Ramos (cell line): Measurements from ENCODE around the gene PLK3.

ENCODE experiments used
- in situ Hi-C: fragments of 300-500 bp; cut with MboI; formaldehyde crosslinking; loops from one replicate; pipeline ENCODE4 v1.14.3; 2022; ENCODE audit warnings: low sequenced_read_pairs; ENCODE audit not compliant: unreplicated experiment

Gene PLK3

GRCh38 chr1:44822981-44823451 is 22.8 kb downstream of the PLK3 start:
- in situ Hi-C loops, result loop anchor here (25.0 kb wide), 1 partner anchor 689 kb away; the partner anchor contains the start of genes CCDC163, MMACHC and PRDX1

GRCh38 chr1:44824392-44824791 is 24.2 kb downstream of the PLK3 start:
- in situ Hi-C loops, result loop anchor here (25.0 kb wide), 1 partner anchor 688 kb away; the partner anchor contains the start of genes CCDC163, MMACHC and PRDX1

DNA sequence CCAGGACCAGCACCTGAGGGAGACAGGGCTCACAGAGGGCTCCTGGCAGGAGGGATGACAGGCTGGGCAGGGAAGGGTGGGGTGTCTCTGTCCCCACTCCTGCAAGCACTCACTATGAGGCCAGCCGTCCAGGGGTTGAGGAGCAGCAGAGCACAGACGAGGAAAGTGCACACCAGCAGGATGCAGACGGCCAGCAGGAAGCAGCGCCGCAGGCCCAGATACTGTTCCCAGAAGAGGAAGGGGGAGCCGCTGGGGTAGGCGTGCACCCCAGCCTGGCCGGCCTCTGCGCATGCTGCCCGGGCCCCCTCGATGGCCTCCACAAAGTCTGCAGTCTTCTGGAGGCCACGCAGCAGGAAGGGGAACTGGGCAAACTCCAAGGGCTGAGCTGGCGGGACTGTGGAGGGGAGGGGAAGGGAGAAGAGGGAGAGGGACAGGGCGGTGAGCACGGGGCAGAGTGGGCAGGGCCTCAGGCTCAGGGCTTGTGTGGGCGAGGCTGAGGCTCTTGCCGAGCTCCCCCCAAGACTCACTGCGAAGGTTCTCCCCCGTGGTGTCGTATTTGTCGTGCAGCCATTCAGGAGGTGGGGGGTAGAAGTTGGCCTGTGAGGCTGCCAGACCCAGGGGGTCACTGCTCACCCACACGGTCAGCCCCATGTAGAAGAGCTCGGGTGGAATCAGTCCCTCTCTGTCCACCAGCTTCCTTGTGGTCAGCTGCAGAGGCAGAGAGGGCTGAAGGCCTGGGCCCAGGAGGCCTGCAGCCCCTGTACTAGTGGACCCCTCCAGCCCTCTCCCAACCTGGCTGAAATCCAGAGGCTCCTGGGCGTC is 26.4 kb downstream of the PLK3 start:
- in situ Hi-C loops, result no loop called here

DNA sequence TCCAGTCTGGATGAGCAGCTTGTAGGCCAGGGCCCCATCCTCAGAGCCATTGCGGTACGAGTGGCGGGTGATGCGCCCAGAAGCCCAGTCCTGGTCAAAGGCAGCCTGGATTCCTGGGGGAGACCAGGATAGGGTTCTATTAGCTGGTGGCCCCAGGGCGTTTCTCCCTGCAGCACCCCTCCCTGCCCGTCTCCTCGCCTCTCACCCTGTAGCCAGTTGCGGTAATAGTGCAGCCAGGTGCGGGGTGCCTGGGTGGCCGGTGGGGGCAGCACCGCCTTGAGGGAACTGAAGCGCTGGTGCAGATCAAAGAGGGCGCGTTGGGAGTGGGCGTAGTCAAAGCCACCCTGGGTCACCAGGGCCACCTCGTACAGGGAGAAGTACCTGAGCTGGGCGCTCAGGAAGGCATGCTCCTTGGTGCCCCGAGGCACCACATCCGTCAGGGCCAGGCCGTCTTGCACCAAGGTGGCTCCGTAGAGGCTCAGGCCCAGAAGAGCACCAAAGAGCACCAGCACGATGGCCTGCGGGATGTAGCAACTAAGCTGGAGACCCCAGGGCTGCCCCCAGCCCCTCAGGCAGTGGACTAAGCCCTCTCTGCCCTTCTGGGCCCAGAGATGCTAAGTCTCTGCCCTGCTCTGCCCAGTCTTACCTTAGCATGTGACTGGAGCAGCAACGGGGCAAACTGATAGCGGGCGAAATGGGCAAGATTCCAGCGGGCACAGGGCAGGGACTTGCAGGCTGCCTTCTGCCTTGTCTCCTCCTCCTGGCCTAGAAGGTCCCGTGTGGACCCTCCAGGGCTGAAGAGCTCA is 27.2 kb downstream of the PLK3 start:
- in situ Hi-C loops, result no loop called here

- in situ Hi-C loops, result no loop called here
Measured at GRCh38 chr1:44828003-44828651, 27.9 kb downstream of the PLK3 start.

GRCh38 chr1:44828841-44829440 is 28.8 kb downstream of the PLK3 start:
- in situ Hi-C loops, result no loop called here

DNA sequence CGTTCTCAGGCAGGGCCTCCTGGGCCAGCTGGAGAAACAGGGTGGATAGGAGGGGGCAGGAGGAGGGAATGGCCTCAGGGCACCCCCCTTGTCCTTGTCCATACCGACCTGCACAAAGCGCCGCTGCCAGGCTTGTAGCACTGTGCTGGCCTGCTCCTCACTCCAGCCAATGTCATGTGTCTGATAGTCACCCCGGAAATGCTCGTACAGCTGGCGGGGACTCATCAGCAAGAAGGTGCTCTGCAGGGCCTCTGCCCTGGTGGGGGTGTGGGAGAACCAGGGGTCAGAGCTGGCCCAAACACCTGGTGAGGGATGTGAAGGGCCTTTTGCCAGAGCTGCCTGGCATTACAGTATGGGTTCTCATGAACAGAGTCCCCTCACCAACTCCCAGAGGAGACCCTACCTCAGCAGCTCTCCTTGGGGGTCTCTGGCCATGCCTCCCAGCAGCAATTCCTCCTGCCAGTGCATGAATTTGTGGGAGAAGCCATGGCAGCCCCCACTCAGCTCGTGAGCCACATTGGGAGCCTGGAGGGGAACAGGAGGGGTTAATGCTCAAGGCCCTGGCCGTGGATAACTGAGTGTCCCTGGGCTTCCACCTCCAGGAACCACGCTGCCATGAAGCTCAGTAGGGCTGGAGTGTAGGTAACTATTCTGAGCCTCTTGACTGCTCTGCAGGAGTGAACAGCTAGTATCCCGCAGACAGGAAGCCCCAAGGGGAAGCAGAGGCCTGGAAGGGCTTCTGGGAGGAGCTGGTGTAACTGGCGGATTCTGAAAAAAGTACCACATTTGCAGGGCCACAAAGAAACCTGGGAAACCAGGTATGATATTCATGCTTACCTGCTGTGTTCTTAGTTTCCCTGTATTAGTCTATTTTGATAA is 29.6 kb downstream of the PLK3 start:
- in situ Hi-C loops, result loop anchor here (10.0 kb wide), 1 partner anchor 465 kb away; no protein-coding TSS in a partner anchor

DNA sequence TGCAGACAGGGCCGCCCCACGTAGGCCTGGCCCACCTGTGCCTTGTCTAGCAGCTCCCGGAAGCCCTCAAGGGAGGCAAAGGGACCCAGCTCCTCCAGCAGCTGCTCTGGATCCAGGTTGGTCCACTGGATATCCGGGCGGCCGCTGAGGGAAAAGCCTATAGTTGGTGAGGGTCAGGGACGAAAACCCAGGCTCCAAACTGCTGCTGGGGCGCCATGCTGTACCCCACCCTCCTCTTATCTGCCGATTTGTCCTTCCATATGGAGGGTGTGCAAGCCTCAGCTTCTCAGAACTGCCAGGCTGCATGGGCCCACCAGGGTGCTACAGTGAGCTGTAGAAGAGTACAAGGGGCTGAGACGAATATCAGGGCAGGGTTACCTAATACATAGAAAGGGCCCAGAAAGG is 30.7 kb downstream of the PLK3 start:
- in situ Hi-C loops, result loop anchor here (10.0 kb wide), 1 partner anchor 464 kb away; no protein-coding TSS in a partner anchor

DNA sequence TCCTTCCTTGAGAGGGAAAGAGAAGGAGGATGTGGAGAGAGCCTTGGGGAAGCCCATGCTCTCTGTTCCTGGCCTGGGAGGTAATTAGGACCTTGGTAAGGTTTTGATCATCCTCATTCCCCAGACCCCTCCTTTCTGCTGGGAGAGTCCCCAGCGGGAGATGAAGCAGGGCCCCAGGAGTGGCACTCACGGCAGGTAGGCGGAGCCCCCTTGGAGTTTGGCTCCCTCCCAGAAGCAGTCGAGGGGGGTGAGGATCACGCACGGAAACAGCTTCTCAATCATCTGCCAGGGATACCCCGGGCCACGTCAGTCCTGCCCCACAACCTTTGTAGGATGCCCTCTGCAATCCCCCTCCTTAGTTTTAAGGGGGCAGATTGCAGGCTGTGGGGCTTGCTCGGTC is 31.3 kb downstream of the PLK3 start:
- in situ Hi-C loops, result loop anchor here (10.0 kb wide), 1 partner anchor 463 kb away; no protein-coding TSS in a partner anchor

GRCh38 chr1:44832056-44832705 is 32.0 kb downstream of the PLK3 start:
- in situ Hi-C loops, result loop anchor here (10.0 kb wide), 1 partner anchor 463 kb away; no protein-coding TSS in a partner anchor

DNA sequence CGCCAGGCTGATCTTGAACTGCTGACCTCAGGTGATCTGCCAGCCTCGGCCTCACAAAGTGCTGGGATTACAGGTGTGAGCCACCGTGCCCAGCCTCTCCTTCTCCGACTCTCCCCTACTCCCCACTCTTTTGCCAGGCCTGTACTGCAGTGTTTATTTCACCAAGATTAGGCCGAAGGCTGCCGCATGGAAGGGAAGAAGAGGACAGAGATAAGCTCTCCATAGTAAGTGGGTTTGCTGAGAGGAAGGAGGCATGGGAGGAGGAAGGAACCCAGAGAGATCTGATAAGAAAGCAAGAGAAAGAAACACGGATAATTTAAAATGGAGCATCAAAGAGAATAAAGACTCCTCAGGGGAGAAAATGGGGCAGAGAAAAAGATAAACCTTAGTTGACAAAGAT is 34.2 kb downstream of the PLK3 start:
- in situ Hi-C loops, result loop anchor here (10.0 kb wide), 1 partner anchor 460 kb away; no protein-coding TSS in a partner anchor

DNA sequence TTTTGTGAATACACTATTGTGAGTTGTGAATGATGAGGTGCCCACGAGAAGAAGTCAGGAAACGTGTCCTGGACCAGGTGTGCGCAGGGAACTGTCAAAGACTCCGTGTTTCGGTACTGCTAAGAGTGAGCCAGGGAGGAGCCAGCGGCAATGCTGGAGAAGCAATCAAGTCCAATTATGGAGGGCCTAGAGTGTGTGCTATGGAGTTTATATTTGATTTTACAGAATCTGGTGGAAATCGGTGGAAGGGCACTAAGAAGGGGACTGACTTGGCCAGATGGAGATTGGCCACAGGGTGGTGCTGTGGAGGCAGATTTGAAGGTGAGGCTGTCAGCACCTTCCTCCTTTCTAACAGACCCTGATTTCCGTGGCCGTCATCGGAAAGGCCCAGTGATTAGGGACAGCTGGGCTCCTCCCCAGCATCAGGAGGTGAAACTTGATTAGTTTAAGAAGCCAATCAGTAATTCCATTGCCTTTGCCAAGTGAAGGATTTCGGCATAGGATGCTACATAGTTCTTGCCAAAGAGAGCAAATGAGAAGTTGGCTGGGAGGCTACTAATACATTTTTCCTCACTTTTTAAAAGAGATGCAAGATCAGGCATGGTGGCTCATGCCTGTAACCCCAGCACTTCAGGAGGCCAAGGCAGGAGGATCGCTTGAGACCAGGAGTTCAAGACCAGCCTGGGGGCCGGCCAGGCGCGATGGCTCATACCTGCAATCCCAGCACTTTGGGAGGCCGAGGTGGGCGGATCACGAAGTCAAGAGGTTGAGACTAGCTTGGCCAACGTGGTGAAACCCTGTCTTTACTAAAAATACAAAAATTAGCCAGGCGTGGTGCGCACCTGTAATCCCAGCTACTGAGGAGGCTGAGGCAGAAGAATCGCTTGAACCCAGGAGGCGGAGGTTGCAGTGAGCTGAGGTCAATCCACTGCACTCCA is 35.8 kb downstream of the PLK3 start:
- in situ Hi-C loops, result loop anchor here (10.0 kb wide), 1 partner anchor 459 kb away; no protein-coding TSS in a partner anchor

GRCh38 chr1:44838294-44838693 is 38.1 kb downstream of the PLK3 start:
- in situ Hi-C loops, result loop anchor here (10.0 kb wide), 1 partner anchor 457 kb away; no protein-coding TSS in a partner anchor

GRCh38 chr1:44839576-44839975 is 39.4 kb downstream of the PLK3 start:
- in situ Hi-C loops, result loop anchor here (10.0 kb wide), 1 partner anchor 455 kb away; no protein-coding TSS in a partner anchor

GRCh38 chr1:44842486-44842861 is 42.3 kb downstream of the PLK3 start:
- in situ Hi-C loops, result no loop called here

DNA sequence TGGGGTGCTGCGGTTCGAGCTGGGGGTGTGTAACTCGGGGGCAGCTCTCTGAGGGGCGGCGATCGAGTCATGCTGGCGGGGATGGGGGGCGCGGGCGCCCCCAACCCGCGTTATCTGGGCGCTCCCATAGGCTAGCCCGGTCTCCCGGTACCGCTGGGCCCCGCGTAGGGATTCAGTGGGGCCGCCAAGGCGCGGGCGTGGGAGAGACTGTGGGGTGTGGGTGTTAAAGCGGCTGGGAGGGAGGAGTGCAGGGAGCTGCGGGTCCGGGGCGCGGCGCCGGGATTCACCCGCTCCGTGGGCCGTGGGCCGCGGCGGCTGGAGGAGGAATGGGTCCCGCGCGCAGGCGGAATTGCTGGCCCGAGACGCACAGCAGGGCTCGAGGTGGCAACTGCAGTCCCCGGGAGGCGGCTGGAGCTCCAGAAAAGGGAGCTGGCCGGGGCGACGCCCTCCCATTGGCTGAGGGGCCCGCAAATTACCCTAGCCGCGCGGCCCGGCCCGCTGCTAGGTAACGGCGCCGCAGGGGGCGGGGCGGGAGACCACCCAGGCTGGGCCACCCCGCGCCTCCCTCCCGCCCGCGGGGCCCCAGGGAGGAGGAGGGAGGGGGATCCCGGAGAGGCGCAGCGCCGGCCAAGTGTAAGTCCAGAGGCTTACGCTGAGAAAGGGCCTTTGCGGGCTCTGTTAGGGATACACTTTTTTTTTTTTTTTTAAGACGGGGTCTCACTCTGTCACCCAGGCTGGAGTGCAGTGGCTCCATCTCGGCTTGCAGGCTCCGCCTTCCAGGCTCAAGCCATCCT is 42.9 kb downstream of the PLK3 start, which contains the start of gene PTCH2:
Gene PTCH2 (minus strand): TSS at position 392 of the 794 bp plus-strand sequence. CDS start 321 bp downstream, at position 71.
- in situ Hi-C loops, result no loop called here
